SK-N-SH treated with all-trans-retinoic acid at 6 μM for 48 hours (cell line): ENCODE data around the gene IGSF8.
A peak's percentile ranks its signal among the peaks of the same experiment; 100 is the strongest.

Experiments
- ATAC-seq: fragments of 200-7000 bp; cut with Tn5 transposase; 3 replicates; pipeline ENCODE4 v1.9.1; 2020; ENCODE audit warnings: mild to moderate bottlenecking, moderate library complexity
- ARNTL ChIP-seq: fragments of 450-650 bp; formaldehyde crosslinking; IDR thresholded peaks from 2 replicates; pipeline ENCODE4 v1.5.0; 2020; ENCODE audit warnings: low read depth, mild to moderate bottlenecking, moderate library complexity, borderline replicate concordance
- BACH2 ChIP-seq: fragments of 250-450 bp; sonication (Bioruptor Pico); IDR thresholded peaks from 2 replicates; pipeline ENCODE4 v1.9.0; 2021; ENCODE audit warnings: mild to moderate bottlenecking, borderline replicate concordance
- CSDC2 ChIP-seq: fragments of 250-450 bp; sonication (Bioruptor Pico); IDR thresholded peaks from 2 replicates; pipeline ENCODE4 v1.5.0; 2020; ENCODE audit warnings: mild to moderate bottlenecking, moderate library complexity
- GLIS3 ChIP-seq: fragments of 250-450 bp; sonication (Bioruptor Pico); IDR thresholded peaks from 2 replicates; pipeline ENCODE4 v1.5.0; 2020; ENCODE audit warnings: mild to moderate bottlenecking, moderate library complexity
- ISL1 ChIP-seq: fragments of 250-450 bp; sonication (Bioruptor Pico); IDR thresholded peaks from 2 replicates; pipeline ENCODE4 v2.1.2; 2022; ENCODE audit warnings: mild to moderate bottlenecking, moderate library complexity
- OSR1 ChIP-seq: fragments of 250-450 bp; sonication (Bioruptor Pico); IDR thresholded peaks from 2 replicates; pipeline ENCODE4 v1.8.0; 2022; ENCODE audit warnings: moderate library complexity, mild to moderate bottlenecking, inconsistent platforms
- PPARA ChIP-seq: fragments of 250-450 bp; sonication (Bioruptor Pico); IDR thresholded peaks from 2 replicates; pipeline ENCODE4 v1.5.0; 2020; ENCODE audit warnings: mild to moderate bottlenecking, borderline replicate concordance
- RARB ChIP-seq: fragments of 250-450 bp; sonication (Bioruptor Pico); IDR thresholded peaks from 2 replicates; pipeline ENCODE4 v1.8.0; 2021; ENCODE audit warnings: mild to moderate bottlenecking, moderate library complexity
- SNAI2 ChIP-seq: fragments of 250-450 bp; sonication (Bioruptor Pico); IDR thresholded peaks from 2 replicates; pipeline ENCODE4 v1.5.0; 2020; ENCODE audit warnings: mild to moderate bottlenecking, moderate library complexity
- TCF4 ChIP-seq: fragments of 250-450 bp; sonication (Bioruptor Pico); IDR thresholded peaks from 2 replicates; pipeline ENCODE4 v1.8.0; 2021; ENCODE audit warnings: mild to moderate bottlenecking, moderate library complexity, borderline replicate concordance
- TOX ChIP-seq: fragments of 250-450 bp; sonication (Bioruptor Pico); IDR thresholded peaks from 2 replicates; pipeline ENCODE4 v1.8.0; 2021; ENCODE audit warnings: mild to moderate bottlenecking, moderate library complexity, borderline replicate concordance
- ZC3H10 ChIP-seq: fragments of 250-450 bp; sonication (Bioruptor Pico); IDR thresholded peaks from 2 replicates; pipeline ENCODE4 v1.5.1; 2021; ENCODE audit warnings: mild to moderate bottlenecking, moderate library complexity
- ZFP3 ChIP-seq: fragments of 250-450 bp; sonication (Bioruptor Pico); IDR thresholded peaks from 2 replicates; pipeline ENCODE4 v1.5.0; 2020; ENCODE audit warnings: mild to moderate bottlenecking, moderate library complexity
- ZNF565 ChIP-seq: fragments of 450-650 bp; formaldehyde crosslinking; conservative IDR thresholded peaks from 2 replicates; pipeline ENCODE4 v1.5.0; 2020; ENCODE audit warnings: low read depth, mild to moderate bottlenecking, moderate library complexity
- ZNF70 ChIP-seq: fragments of 450-650 bp; formaldehyde crosslinking; IDR thresholded peaks from 2 replicates; pipeline ENCODE4 v1.5.0; 2020; ENCODE audit warnings: mild to moderate bottlenecking, moderate library complexity
- ZNF8 ChIP-seq: fragments of 450-650 bp; formaldehyde crosslinking; IDR thresholded peaks from 2 replicates; pipeline ENCODE4 v1.5.0; 2020; ENCODE audit warnings: mild to moderate bottlenecking, moderate library complexity
- TF ChIP-seq, protein P1 (sequence below): fragments of 250-450 bp; sonication (Bioruptor Pico); IDR thresholded peaks from 2 replicates; pipeline ENCODE4 v1.5.1; 2021; ENCODE audit warnings: mild to moderate bottlenecking, moderate library complexity
- TF ChIP-seq, protein P2 (sequence below): fragments of 250-450 bp; sonication (Bioruptor Pico); IDR thresholded peaks from 2 replicates; pipeline ENCODE4 v1.5.0; 2020; ENCODE audit warnings: mild to moderate bottlenecking, moderate library complexity
- TF ChIP-seq, protein P3 (sequence below): fragments of 250-450 bp; sonication (Bioruptor Pico); IDR thresholded peaks from 2 replicates; pipeline ENCODE4 v1.8.0; 2020; ENCODE audit warnings: mild to moderate bottlenecking, moderate library complexity, borderline replicate concordance
- TF ChIP-seq, protein P4 (sequence below): fragments of 250-450 bp; sonication (Bioruptor Pico); IDR thresholded peaks from 2 replicates; pipeline ENCODE4 v1.8.0; 2021; ENCODE audit warnings: low read depth, mild to moderate bottlenecking, moderate library complexity, borderline replicate concordance
- TF ChIP-seq, protein P5 (sequence below): fragments of 250-450 bp; sonication (Bioruptor Pico); IDR thresholded peaks from 2 replicates; pipeline ENCODE4 v1.5.1; 2020; ENCODE audit warnings: low read depth, mild to moderate bottlenecking, moderate library complexity

IGSF8 gene

DNA sequence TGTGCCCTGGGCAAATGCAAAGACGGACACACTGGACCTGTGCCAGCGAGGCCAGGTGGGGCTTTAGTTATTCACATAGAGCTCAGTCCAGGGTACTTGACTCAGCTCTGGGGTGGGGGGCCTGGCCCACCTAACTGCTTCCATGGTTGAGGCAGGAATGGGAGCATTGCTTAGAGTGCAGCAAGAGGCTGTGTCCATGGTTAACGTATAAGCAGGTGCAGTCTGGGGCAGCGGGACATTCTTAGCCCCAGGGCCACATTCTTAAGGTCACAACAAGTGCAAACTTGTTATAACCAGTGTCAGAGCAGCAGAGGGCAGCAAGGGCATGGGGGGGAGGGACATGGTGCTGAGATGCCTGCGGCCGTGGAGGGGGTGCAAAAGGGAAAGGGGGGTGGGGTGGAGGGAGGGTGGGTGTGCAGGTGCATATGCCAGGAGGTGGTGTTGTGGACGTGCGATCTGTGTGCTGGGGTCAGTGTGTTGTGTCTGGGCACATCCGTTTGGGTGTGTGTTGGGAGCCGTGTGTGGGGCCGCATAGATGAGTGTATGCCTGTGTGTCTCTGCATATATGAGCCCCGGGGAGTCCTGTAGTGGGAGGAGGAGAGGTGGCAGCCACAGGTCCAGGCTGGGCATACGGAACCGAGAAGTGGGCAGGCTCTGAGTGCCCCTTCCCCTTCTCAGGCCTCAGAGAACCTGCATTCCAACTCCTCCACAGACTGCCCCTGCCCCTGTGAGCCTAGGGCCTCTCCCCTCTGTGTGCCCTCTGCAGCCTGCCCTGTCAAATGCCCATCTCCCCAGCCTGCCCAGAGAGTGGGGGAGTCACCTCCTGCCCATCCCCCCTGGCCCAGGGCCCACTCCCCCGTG lies 36.8 kb downstream of the IGSF8 start:
- TF ChIP-seq, protein P1, sequence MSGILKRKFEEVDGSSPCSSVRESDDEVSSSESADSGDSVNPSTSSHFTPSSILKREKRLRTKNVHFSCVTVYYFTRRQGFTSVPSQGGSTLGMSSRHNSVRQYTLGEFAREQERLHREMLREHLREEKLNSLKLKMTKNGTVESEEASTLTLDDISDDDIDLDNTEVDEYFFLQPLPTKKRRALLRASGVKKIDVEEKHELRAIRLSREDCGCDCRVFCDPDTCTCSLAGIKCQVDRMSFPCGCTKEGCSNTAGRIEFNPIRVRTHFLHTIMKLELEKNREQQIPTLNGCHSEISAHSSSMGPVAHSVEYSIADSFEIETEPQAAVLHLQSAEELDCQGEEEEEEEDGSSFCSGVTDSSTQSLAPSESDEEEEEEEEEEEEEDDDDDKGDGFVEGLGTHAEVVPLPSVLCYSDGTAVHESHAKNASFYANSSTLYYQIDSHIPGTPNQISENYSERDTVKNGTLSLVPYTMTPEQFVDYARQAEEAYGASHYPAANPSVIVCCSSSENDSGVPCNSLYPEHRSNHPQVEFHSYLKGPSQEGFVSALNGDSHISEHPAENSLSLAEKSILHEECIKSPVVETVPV (CRISPR knock-in tag), result no peak
- TF ChIP-seq GLIS3 (CRISPR knock-in tag), result no peak
- no peak for TF ChIP-seq SNAI2 (CRISPR knock-in tag)
- TF ChIP-seq, protein P2, sequence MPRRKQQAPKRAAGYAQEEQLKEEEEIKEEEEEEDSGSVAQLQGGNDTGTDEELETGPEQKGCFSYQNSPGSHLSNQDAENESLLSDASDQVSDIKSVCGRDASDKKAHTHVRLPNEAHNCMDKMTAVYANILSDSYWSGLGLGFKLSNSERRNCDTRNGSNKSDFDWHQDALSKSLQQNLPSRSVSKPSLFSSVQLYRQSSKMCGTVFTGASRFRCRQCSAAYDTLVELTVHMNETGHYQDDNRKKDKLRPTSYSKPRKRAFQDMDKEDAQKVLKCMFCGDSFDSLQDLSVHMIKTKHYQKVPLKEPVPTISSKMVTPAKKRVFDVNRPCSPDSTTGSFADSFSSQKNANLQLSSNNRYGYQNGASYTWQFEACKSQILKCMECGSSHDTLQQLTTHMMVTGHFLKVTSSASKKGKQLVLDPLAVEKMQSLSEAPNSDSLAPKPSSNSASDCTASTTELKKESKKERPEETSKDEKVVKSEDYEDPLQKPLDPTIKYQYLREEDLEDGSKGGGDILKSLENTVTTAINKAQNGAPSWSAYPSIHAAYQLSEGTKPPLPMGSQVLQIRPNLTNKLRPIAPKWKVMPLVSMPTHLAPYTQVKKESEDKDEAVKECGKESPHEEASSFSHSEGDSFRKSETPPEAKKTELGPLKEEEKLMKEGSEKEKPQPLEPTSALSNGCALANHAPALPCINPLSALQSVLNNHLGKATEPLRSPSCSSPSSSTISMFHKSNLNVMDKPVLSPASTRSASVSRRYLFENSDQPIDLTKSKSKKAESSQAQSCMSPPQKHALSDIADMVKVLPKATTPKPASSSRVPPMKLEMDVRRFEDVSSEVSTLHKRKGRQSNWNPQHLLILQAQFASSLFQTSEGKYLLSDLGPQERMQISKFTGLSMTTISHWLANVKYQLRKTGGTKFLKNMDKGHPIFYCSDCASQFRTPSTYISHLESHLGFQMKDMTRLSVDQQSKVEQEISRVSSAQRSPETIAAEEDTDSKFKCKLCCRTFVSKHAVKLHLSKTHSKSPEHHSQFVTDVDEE (CRISPR knock-in tag), result no peak
- no peak for TF ChIP-seq ISL1 (CRISPR knock-in tag)
- TF ChIP-seq, protein P3, sequence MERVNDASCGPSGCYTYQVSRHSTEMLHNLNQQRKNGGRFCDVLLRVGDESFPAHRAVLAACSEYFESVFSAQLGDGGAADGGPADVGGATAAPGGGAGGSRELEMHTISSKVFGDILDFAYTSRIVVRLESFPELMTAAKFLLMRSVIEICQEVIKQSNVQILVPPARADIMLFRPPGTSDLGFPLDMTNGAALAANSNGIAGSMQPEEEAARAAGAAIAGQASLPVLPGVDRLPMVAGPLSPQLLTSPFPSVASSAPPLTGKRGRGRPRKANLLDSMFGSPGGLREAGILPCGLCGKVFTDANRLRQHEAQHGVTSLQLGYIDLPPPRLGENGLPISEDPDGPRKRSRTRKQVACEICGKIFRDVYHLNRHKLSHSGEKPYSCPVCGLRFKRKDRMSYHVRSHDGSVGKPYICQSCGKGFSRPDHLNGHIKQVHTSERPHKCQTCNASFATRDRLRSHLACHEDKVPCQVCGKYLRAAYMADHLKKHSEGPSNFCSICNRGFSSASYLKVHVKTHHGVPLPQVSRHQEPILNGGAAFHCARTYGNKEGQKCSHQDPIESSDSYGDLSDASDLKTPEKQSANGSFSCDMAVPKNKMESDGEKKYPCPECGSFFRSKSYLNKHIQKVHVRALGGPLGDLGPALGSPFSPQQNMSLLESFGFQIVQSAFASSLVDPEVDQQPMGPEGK (CRISPR knock-in tag), result no peak
- no peak for TF ChIP-seq OSR1
- no peak for TF ChIP-seq ZC3H10 (CRISPR knock-in tag)
- no peak for TF ChIP-seq BACH2 (CRISPR knock-in tag)
- no peak for TF ChIP-seq ZFP3 (CRISPR knock-in tag)
- TF ChIP-seq CSDC2, result no peak
- no peak for TF ChIP-seq PPARA (CRISPR knock-in tag)
- TF ChIP-seq ZNF8 (CRISPR knock-in tag), result no peak
- TF ChIP-seq ZNF70 (CRISPR knock-in tag), result no peak
- no peak for TF ChIP-seq ARNTL
- TF ChIP-seq RARB (CRISPR knock-in tag), result no peak
- TF ChIP-seq, protein P4, sequence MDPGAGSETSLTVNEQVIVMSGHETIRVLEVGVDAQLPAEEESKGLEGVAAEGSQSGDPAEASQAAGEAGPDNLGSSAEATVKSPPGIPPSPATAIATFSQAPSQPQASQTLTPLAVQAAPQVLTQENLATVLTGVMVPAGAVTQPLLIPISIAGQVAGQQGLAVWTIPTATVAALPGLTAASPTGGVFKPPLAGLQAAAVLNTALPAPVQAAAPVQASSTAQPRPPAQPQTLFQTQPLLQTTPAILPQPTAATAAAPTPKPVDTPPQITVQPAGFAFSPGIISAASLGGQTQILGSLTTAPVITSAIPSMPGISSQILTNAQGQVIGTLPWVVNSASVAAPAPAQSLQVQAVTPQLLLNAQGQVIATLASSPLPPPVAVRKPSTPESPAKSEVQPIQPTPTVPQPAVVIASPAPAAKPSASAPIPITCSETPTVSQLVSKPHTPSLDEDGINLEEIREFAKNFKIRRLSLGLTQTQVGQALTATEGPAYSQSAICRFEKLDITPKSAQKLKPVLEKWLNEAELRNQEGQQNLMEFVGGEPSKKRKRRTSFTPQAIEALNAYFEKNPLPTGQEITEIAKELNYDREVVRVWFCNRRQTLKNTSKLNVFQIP (CRISPR knock-in tag), result no peak
- TF ChIP-seq TOX (CRISPR knock-in tag), result no peak
- no peak for TF ChIP-seq ZNF565 (CRISPR knock-in tag)
- TF ChIP-seq, protein P5, sequence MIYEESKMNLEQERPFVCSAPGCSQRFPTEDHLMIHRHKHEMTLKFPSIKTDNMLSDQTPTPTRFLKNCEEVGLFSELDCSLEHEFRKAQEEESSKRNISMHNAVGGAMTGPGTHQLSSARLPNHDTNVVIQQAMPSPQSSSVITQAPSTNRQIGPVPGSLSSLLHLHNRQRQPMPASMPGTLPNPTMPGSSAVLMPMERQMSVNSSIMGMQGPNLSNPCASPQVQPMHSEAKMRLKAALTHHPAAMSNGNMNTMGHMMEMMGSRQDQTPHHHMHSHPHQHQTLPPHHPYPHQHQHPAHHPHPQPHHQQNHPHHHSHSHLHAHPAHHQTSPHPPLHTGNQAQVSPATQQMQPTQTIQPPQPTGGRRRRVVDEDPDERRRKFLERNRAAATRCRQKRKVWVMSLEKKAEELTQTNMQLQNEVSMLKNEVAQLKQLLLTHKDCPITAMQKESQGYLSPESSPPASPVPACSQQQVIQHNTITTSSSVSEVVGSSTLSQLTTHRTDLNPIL, result no peak
- no peak for ATAC-seq

DNA sequence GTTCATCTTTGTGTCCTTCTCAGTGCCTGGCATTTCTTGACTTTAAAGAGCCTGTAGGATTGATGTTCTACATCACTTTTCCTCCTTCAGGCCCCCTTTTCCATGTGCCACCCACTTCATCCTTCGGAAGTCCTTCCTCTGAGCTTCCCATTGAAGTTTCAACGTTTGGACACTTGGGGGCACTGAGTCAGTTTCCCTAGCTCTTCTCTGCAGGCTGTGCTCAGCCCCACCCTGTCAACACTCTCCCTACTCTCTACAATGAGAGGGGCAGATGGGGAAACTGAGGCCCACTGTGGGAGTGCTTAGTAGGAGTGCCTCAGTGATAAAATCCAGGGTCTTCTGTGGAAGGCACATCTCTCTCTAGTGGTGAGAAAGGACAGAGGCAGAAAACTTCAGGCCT lies 40.3 kb downstream of the IGSF8 start:
- peak; percentile 50 for ATAC-seq
- TF ChIP-seq TCF4 (CRISPR knock-in tag) (no peak), ZFP3 (CRISPR knock-in tag) (no peak), PPARA (CRISPR knock-in tag) (no peak), ISL1 (CRISPR knock-in tag) (no peak), SNAI2 (CRISPR knock-in tag) (no peak), RARB (CRISPR knock-in tag) (no peak)
- TF ChIP-seq, protein P1 (CRISPR knock-in tag), result no peak
- TF ChIP-seq, protein P4 (CRISPR knock-in tag), result no peak
- TF ChIP-seq, all 23 proteins: peak for 0
